ENCODE results near the gene FLT3. TPM values are rescaled to one million over a fixed set of nuclear protein-coding genes. Genes with fewer than 3 reads are reported as not detected.

FLT3 gene
- total and polyA plus RNA-seq, 12 donors, result 0.06 to 1.0 (median 0.26) TPM

DNA sequence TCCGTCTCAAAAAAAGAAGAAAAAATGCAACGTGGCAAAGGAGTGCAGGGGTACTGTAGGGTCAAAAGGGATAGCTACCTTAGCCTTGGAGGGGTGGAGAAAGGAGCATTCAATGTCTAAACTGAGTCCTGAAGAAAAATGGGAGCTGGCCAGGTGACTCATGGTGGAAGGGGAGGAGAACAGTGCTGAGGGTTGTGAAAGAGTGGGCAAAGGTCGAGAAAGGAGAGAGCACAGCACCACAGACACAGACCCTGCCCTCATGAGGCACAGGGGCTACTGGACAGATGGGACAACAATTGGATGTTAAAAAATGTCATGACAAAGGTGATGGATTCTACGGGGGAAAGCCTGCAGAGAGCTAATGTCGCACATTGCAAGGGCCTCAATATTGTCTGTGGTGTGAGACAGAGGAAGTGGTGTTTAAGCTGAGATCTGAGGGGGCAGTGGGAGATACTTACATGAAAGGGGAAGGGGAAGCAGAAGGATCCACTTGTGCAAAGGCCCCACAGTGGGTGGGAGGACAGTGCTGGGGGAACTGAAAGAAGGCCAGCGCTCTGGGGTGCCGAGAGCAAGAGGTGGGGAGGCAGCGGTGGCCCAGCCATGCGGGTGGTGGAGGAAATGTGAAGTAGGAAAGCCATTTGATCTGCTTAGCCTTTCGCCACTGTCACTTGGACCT, 69.0 kb downstream of the FLT3 start:
- intact Hi-C loops (cut with DNase I), result no loop called here
- Histone ChIP-seq H3K4me1 (replicated peaks in 1 of 2) (no peaks in the 10 kb centered on the region), H3K9me3 (replicated peaks in 1 of 3) (no peaks in the 10 kb centered on the region), H3K36me3 (replicated peaks in 1 of 2) (no peaks in the 10 kb centered on the region), H3K4me3 (no peak overlapping the region), H3K27ac (no peak overlapping the region), H3K27me3 (peaks cover 3% of the 10 kb centered on the region)
- DNase-seq, result peak in 6 of 7 donors; percentile 10 to 58 (median 31)
- WGBS, 4 donors, result 75 to 79% (median 78%) methylated on average over 10 of the region's 10 CpGs
- TF ChIP-seq, protein P1, sequence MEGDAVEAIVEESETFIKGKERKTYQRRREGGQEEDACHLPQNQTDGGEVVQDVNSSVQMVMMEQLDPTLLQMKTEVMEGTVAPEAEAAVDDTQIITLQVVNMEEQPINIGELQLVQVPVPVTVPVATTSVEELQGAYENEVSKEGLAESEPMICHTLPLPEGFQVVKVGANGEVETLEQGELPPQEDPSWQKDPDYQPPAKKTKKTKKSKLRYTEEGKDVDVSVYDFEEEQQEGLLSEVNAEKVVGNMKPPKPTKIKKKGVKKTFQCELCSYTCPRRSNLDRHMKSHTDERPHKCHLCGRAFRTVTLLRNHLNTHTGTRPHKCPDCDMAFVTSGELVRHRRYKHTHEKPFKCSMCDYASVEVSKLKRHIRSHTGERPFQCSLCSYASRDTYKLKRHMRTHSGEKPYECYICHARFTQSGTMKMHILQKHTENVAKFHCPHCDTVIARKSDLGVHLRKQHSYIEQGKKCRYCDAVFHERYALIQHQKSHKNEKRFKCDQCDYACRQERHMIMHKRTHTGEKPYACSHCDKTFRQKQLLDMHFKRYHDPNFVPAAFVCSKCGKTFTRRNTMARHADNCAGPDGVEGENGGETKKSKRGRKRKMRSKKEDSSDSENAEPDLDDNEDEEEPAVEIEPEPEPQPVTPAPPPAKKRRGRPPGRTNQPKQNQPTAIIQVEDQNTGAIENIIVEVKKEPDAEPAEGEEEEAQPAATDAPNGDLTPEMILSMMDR (IDR thresholded peaks at IDR 0.05), result no peak
- no peak for TF ChIP-seq POLR2A (IDR thresholded peaks at IDR 0.05)

DNA sequence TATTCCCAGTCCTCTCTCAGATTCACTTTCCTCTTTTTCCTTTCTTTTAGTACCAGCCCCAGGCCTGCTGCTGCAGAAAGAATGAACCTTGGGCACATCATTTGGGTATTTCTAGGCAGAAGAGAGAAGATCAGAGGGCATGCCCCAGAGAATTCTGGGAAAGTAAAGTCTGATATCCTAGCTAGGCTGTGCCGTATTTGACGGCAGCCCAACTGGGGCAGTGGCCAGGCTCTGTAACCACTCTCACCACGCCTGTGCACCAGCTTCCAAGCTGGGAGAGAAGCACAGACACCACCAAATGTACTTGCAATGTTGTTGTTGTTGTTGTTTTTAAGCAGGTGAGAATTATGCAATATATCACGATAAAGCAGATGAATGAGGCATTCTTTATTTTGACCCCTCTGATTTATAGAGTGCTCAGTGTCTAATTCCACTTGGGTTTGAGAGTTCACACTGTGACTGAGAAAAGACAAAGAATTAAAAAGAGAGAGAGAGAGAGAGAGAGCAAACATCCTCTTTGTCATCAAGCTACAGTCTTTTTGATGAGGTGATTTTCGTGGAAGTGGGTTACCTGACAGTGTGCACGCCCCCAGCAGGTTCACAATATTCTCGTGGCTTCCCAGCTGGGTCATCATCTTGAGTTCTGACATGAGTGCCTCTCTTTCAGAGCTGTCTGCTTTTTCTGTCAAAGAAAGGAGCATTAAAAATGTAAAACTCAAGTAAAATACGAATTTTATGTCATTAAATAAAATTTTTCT, 72.6 kb downstream of the FLT3 start:
- intact Hi-C loops (cut with DNase I), result no loop called here
- DNase-seq, result no peak
- no peaks in the 10 kb centered on the region for H3K4me1 ChIP-seq (replicated peaks in 1 of 2)
- H3K27me3 ChIP-seq, result peaks cover 3% of the 10 kb centered on the region
- TF ChIP-seq, protein P1 (IDR thresholded peaks at IDR 0.05), result no peak
- no peak for TF ChIP-seq POLR2A (IDR thresholded peaks at IDR 0.05)
- no peaks in the 10 kb centered on the region for H3K36me3 ChIP-seq (replicated peaks in 1 of 2)
- H3K27ac ChIP-seq, result no peak overlapping the region
- H3K9me3 ChIP-seq (replicated peaks in 1 of 3), result no peaks in the 10 kb centered on the region
- no peak overlapping the region for H3K4me3 ChIP-seq
- WGBS, 4 donors, result 69 to 84% (median 77%) methylated on average over 8 of the region's 8 CpGs

DNA sequence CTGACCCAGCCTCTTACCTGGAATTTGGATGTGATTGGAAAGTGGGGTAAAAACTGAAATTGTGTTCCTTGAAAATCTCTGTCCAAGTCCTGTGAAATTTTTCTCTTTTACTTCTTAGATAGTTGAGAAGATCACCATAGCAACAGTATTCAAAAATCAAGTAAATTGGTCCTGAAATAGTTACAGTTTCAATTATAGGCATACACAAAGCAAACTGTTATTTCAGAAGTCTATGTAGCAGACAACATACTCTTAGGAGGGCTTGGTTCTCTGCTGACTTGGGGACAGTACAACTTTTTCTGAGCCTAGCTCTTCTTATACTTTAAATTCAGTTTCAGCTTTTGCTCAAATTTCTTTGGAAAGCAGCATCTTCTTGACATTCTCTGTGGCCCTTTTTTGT, 73.3 kb downstream of the FLT3 start:
- Histone ChIP-seq H3K27ac (no peak overlapping the region), H3K4me3 (no peak overlapping the region), H3K36me3 (replicated peaks in 1 of 2) (no peaks in the 10 kb centered on the region), H3K4me1 (replicated peaks in 1 of 2) (no peaks in the 10 kb centered on the region), H3K9me3 (replicated peaks in 1 of 3) (no peaks in the 10 kb centered on the region), H3K27me3 (peaks cover 3% of the 10 kb centered on the region)
- TF ChIP-seq, protein P1 (IDR thresholded peaks at IDR 0.05), result no peak
- TF ChIP-seq POLR2A (IDR thresholded peaks at IDR 0.05), result no peak
- no peak for DNase-seq
- intact Hi-C loops (cut with DNase I), result no loop called here

- intact Hi-C loops (cut with DNase I), result no loop called here
- peaks cover 3% of the 10 kb centered on the region for H3K27me3 ChIP-seq
- WGBS, 4 donors, result 82 to 87% (median 86%) methylated on average over 9 of the region's 9 CpGs
- no peaks in the 10 kb centered on the region for H3K36me3 ChIP-seq (replicated peaks in 1 of 2)
- no peak overlapping the region for H3K4me3 ChIP-seq
- TF ChIP-seq, protein P1 (IDR thresholded peaks at IDR 0.05), result no peak
- TF ChIP-seq POLR2A (IDR thresholded peaks at IDR 0.05), result no peak
- no peaks in the 10 kb centered on the region for H3K4me1 ChIP-seq (replicated peaks in 1 of 2)
- H3K27ac ChIP-seq, result no peak overlapping the region
- DNase-seq, result no peak
- H3K9me3 ChIP-seq (replicated peaks in 1 of 3), result no peaks in the 10 kb centered on the region
These were observed 73.9 kb downstream of the FLT3 start for GRCh38 chr13:28026508-28026907.

All from adrenal gland (tissue), 12 donors.